K562 (cell line): Measurements from ENCODE around the gene LRP3. TPM values are rescaled to one million over a fixed set of nuclear protein-coding genes. Genes with fewer than 3 reads are reported as not detected.

ENCODE experiments used
- ATAC-seq: fragments of 200-7000 bp; cut with Tn5 transposase; 3 replicates; pipeline ENCODE4 v1.9.1; 2020; ENCODE audit warnings: moderate library complexity
- BruUV-seq: library from RNA; stranded (reverse); fragments of 400-500 nt; replicated peaks from 2 replicates; lab custom pipeline; 2021; lab: Mats Ljungman, UMichigan
- CTCF ChIA-PET: fragments of 300-600 bp; formaldehyde crosslinking; extraction: SDS; loops from one replicate; lab custom pipeline; 2021; ENCODE audit warnings: low intra/inter-chr PET ratio; lab: Yijun Ruan, JAX
- POLR2A ChIA-PET: fragments of 300-600, 350-650 bp; sonication (Branson Sonifier 250); formaldehyde crosslinking; extraction: SDS; loops from one replicate; lab custom pipeline; 2021; ENCODE audit warnings: antibody characterized with exemption, inconsistent platforms; lab: Yijun Ruan, JAX
- DNase-seq, 4 experiments: peaks; one replicate each; pipeline versions ENCODE4 v3.0.0 to v3.0.0-alpha.2; 2011 to 2018; ENCODE audit warnings: low spot score in 3 of 4, mixed read lengths in 3 of 4; ENCODE audit errors: extremely low read depth in 1 of 4
- FAIRE-seq: peaks from 2 replicates; lab custom pipeline; 2011; peaks lifted over from hg19 to GRCh38; lab: Jason Lieb, UNC
- H2AFZ ChIP-seq: 2 replicates; pipeline ENCODE4 v1.6.0; 2011; ENCODE audit warnings: low read depth, low read length, control low read depth, inconsistent platforms
- H3K27ac ChIP-seq: fragments of 200-600 bp; 3 replicates; pipeline ENCODE4 v1.8.0; 2011; ENCODE audit warnings: low read depth, mild to moderate bottlenecking, control low read depth, inconsistent platforms, low read length, moderate library complexity, mixed read lengths; ENCODE audit errors: extremely low read depth
- H3K27me3 ChIP-seq, 2 experiments: fragments of 300-600 bp in 1 of 2; 2 replicates in 1 of 2; 3 replicates in 1 of 2; pipeline versions ENCODE4 v1.6.0 to v1.8.0; 2011; ENCODE audit warnings: inconsistent platforms in 2 of 2, low read length in 2 of 2, mild to moderate bottlenecking in 1 of 2, mixed read lengths in 1 of 2, moderate library complexity in 1 of 2; ENCODE audit not compliant: control insufficient read depth in 2 of 2, insufficient read depth in 2 of 2
- H3K36me3 ChIP-seq: fragments of 300-600 bp; 3 replicates; pipeline ENCODE4 v1.8.0; 2011; ENCODE audit warnings: mild to moderate bottlenecking, low read length, inconsistent platforms; ENCODE audit not compliant: control insufficient read depth, insufficient read depth
- H3K4me1 ChIP-seq, 2 experiments: fragments of 200-600 bp in 1 of 2; replicated peaks in 1 of 2; 2 replicates in 1 of 2; 3 replicates in 1 of 2; pipeline versions ENCODE4 v1.5.1 to v1.8.0; 2011; ENCODE audit warnings: inconsistent platforms in 2 of 2, low read length in 2 of 2, mild to moderate bottlenecking in 1 of 2, mixed read lengths in 1 of 2, moderate library complexity in 1 of 2; ENCODE audit not compliant: control insufficient read depth in 2 of 2, insufficient read depth in 2 of 2
- H3K4me2 ChIP-seq: 2 replicates; pipeline ENCODE4 v1.6.1; 2011; ENCODE audit warnings: low read length, control low read depth, inconsistent platforms, mixed read lengths; ENCODE audit not compliant: insufficient read depth
- H3K4me3 ChIP-seq: fragments of 200-600 bp; sonication (generic), shearing (Covaris generic); 2 replicates; pipeline ENCODE4 v1.5.1; 2016; ENCODE audit warnings: control low read depth, inconsistent platforms
- H3K79me2 ChIP-seq: fragments of 200-600 bp; 3 replicates; pipeline ENCODE4 v1.8.0; 2011; ENCODE audit warnings: low read length, inconsistent platforms; ENCODE audit not compliant: control insufficient read depth, insufficient read depth
- H3K9ac ChIP-seq, 2 experiments: 2 replicates each; pipeline versions ENCODE4 v1.6.0 to v1.6.1; 2011; ENCODE audit warnings: low read depth in 2 of 2, low read length in 2 of 2, control low read depth in 1 of 2, inconsistent platforms in 1 of 2, mild to moderate bottlenecking in 1 of 2, mixed read lengths in 1 of 2; ENCODE audit not compliant: insufficient read depth in 1 of 2
- H3K9me1 ChIP-seq: one replicate; pipeline ENCODE4 v1.6.0; 2011; ENCODE audit warnings: inconsistent platforms, mild to moderate bottlenecking, low read length, moderate library complexity; ENCODE audit not compliant: control insufficient read depth, insufficient read depth
- H3K9me3 ChIP-seq: replicated peaks from 2 replicates; pipeline ENCODE4 v1.5.1; 2011; ENCODE audit warnings: low read depth, low read length, inconsistent platforms; ENCODE audit not compliant: control insufficient read depth, insufficient read depth
- H4K20me1 ChIP-seq: replicated peaks from 2 replicates; pipeline ENCODE4 v1.6.1; 2011; ENCODE audit warnings: low read length, inconsistent platforms, mixed read lengths; ENCODE audit not compliant: control insufficient read depth, insufficient read depth
- ELF4 ChIP-seq: fragments of 450-650 bp; formaldehyde crosslinking; IDR thresholded peaks from 2 replicates; pipeline ENCODE4 v1.4.0; 2022; ENCODE audit warnings: missing genetic modification characterization
- FOXK2 ChIP-seq, 2 experiments: fragments of 450-650 bp; IDR thresholded peaks in 1 of 2; conservative IDR thresholded peaks in 1 of 2; 2 replicates each; pipeline ENCODE4 v1.6.1; 2016; ENCODE audit warnings: low read depth in 2 of 2, mild to moderate bottlenecking in 1 of 2
- GABPB2 ChIP-seq: fragments of 250-450 bp; sonication (Bioruptor Pico); conservative IDR thresholded peaks from 2 replicates; pipeline ENCODE4 v1.5.1; 2021; ENCODE audit warnings: mild to moderate bottlenecking
- GTF2F1 ChIP-seq: IDR thresholded peaks from 2 replicates; pipeline ENCODE4 v1.6.1; 2011; ENCODE audit warnings: low read depth, low read length, improper control_type of control experiment
- RAD21 ChIP-seq, 2 experiments: fragments of 250-450 bp in 1 of 2; fragments of 450-650 bp in 1 of 2; sonication (Bioruptor Pico) in 1 of 2; formaldehyde crosslinking in 1 of 2; IDR thresholded peaks in 1 of 2; conservative IDR thresholded peaks in 1 of 2; 2 replicates each; pipeline versions ENCODE4 v1.4.0 to v1.8.0; 2020 to 2022; ENCODE audit warnings: mild to moderate bottlenecking in 2 of 2, moderate library complexity in 1 of 2
- ZFP36 ChIP-seq: fragments of 150-350 bp; IDR thresholded peaks from 2 replicates; pipeline ENCODE4 v1.6.1; 2018; ENCODE audit warnings: low read length, low read depth; ENCODE audit not compliant: partially characterized antibody
- WGBS: fragments of 100-300 bp; shearing (Covaris generic); methylation state at CpG from one replicate; pipeline ENCODE4 v1.1.6; 2016; ENCODE audit warnings: low coverage, mixed read lengths; ENCODE audit not compliant: insufficient coverage; ENCODE audit errors: missing lambda C conversion rate; 5-methylcytosine and 5-hydroxymethylcytosine counted together
- in situ Hi-C: fragments of 300-500 bp; cut with MboI; formaldehyde crosslinking; loops from 4 replicates; pipeline ENCODE4 v1.15.0; 2018; ENCODE audit warnings: inconsistent platforms, mixed read lengths
- intact Hi-C: fragments of 100-400 bp; cut with micrococcal nuclease; formaldehyde crosslinking; loops from 2 replicates; pipeline ENCODE4 v1.14.2; 2022
- polyA plus RNA-seq, 8 experiments: library from polyadenylated mRNA; depleted of rRNA in 4 of 8; stranded (reverse) in 5 of 8; unstranded in 3 of 8; fragments of >200 nt; fragmentation: Nextera tagmentation in 2 of 8; fragmentation: Illumina TruSeq in 1 of 8; extraction: Ambion mirVana in 2 of 8; extraction: Trizol in 1 of 8; gene quantifications; 2 replicates each; pipeline versions ENCODE4 v1.2.1 to v1.2.3, GENCODE V29; 2011 to 2014; ENCODE audit warnings: inconsistent platforms in 1 of 8, missing spikeins in 1 of 8
- total RNA-seq, 7 experiments: library from RNA; depleted of rRNA in 6 of 7; stranded (reverse); fragments of >200 nt in 6 of 7; fragmentation: Illumina TruSeq in 2 of 7; extraction: Trizol in 2 of 7; gene quantifications; 2 replicates each; pipeline versions ENCODE4 v1.2.1 to v1.2.3, GENCODE V29; 2011 to 2021; ENCODE audit warnings: low replicate concordance in 1 of 7
- TF ChIP-seq, protein P1 (sequence below), 3 experiments: IDR thresholded peaks in 2 of 3; conservative IDR thresholded peaks in 1 of 3; 2 replicates each; pipeline ENCODE4 v1.5.1; 2011 to 2012; ENCODE audit warnings: low read length in 3 of 3, mild to moderate bottlenecking in 3 of 3, control low read depth in 2 of 3, improper control_type of control experiment in 1 of 3, inconsistent platforms in 1 of 3, low read depth in 1 of 3, mixed read lengths in 1 of 3, moderate library complexity in 1 of 3; ENCODE audit not compliant: insufficient read depth in 2 of 3

LRP3 gene
- total and polyA plus RNA-seq, 9 of the 15 experiments (the other 6 are each of a cell fraction or from before 2014, with no cell fraction given), result 0.29 TPM; not detected in 8

DNA sequence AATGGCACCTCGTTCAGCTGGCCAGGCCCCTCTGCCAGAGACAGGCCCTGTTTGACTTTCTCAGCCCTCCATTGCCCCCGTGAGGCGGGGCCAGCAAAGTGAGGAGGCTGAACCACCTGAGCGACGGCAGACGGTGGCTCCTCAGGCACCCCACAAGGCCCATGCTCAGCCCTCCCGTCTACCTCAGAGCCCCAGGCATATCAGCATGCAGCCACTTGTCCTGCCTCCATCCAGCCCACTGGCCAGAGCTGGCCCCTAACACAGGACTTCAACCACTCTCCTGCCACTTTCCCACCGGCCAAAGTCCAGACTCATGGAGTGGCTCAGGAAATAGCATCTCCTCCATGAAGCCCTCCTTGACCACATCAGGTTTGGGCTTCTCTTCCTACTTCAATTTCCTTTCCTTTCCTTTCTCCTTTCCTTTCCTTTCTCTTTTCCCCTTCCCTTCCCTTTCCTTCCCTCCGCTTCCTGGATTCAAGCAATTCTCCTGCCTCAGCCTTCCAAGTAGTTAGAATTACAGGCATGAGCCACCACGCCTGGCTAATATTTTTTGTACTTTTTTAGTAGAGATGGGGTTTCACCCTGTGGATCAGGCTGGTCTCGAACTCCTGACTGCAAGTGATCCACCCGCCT lies 22.2 kb downstream of the LRP3 start:
- CTCF ChIA-PET, result interaction anchor here (0.7 kb wide), 1 partner anchor 25 kb away, joined by 3 read pairs; no protein-coding TSS in a partner anchor
- Histone ChIP-seq H3K27ac (no peak overlapping the region), H3K36me3 (no peaks in the 10 kb centered on the region), H3K4me2 (no peak overlapping the region), H4K20me1 (peaks cover 13% of the 10 kb centered on the region), H2AFZ (no peak overlapping the region), H3K9ac (no peak overlapping the region; a peak in 1 of 4 replicates), H3K27me3 (peaks cover 37 to 81% of the 10 kb centered on the region in 2 experiments), H3K79me2 (no peaks in the 10 kb centered on the region), H3K4me3 (no peak overlapping the region), H3K9me3 (no peaks in the 10 kb centered on the region), H3K4me1 (peaks cover 0 to 13% of the 10 kb centered on the region in 2 experiments; a peak in 2 of 5 replicates), H3K9me1 (no peaks in the 10 kb centered on the region)
- POLR2A ChIA-PET, result no interaction called here
- 0% methylated on average over 4 of the region's 12 CpGs for WGBS
- ATAC-seq, result peak; percentile 48; the same call in 2 of the 3 replicates
- DNase-seq, result no peak
- FAIRE-seq, result no peak
- BruUV-seq, result no TSS peak
- intact Hi-C loops (no loop called here), in situ Hi-C loops (no loop called here)
- TF ChIP-seq GTF2F1, result no peak
- TF ChIP-seq RAD21 (CRISPR knock-in tag; conservative IDR thresholded peaks at IDR 0.05 in 1 of 2, IDR thresholded peaks at IDR 0.05 in 1 of 2), result peak in 1 of 2 experiments; percentile 6; a peak in 1 of 4 replicates
- no peak for TF ChIP-seq GABPB2 (CRISPR knock-in tag)
- TF ChIP-seq, protein P1, sequence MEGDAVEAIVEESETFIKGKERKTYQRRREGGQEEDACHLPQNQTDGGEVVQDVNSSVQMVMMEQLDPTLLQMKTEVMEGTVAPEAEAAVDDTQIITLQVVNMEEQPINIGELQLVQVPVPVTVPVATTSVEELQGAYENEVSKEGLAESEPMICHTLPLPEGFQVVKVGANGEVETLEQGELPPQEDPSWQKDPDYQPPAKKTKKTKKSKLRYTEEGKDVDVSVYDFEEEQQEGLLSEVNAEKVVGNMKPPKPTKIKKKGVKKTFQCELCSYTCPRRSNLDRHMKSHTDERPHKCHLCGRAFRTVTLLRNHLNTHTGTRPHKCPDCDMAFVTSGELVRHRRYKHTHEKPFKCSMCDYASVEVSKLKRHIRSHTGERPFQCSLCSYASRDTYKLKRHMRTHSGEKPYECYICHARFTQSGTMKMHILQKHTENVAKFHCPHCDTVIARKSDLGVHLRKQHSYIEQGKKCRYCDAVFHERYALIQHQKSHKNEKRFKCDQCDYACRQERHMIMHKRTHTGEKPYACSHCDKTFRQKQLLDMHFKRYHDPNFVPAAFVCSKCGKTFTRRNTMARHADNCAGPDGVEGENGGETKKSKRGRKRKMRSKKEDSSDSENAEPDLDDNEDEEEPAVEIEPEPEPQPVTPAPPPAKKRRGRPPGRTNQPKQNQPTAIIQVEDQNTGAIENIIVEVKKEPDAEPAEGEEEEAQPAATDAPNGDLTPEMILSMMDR (IDR thresholded peaks at IDR 0.05 in 2 of 3, conservative IDR thresholded peaks at IDR 0.05 in 1 of 3; ENCODE audit: insufficient read depth in 2 of 3, low read depth in 1 of 3, low read length in 3 of 3), result peak in 2 of 3 experiments; percentile 19 to 22; a peak in 3 of 6 replicates
- peak; percentile 69 for TF ChIP-seq ZFP36
- no peak for TF ChIP-seq FOXK2 (conservative IDR thresholded peaks at IDR 0.05 in 1 of 2, IDR thresholded peaks at IDR 0.05 in 1 of 2; ENCODE audit: low read depth in 2 of 2)
- TF ChIP-seq ELF4, result no peak
